NCI-H82 treated with DMSO at 0.1 percent for 48 hours (cell line): ENCODE results near the gene ZIM2.

Source experiments
- DNase-seq: peaks from one replicate; lab custom pipeline; 2025; ENCODE audit not compliant: unreplicated experiment; lab: John Stamatoyannopoulos, UW

ZIM2 gene

GRCh38 chr19:56811480-56811879, 29.0 kb downstream of the ZIM2 start:
- no peak for DNase-seq

- DNase-seq: no peak
Measured at GRCh38 chr19:56810260-56810659, 30.3 kb downstream of the ZIM2 start.

GRCh38 chr19:56808717-56809392, 31.7 kb downstream of the ZIM2 start:
- DNase-seq: no peak

- DNase-seq: no peak
Measured at GRCh38 chr19:56806639-56807038, 33.9 kb downstream of the ZIM2 start.

GRCh38 chr19:56778351-56778750, 62.2 kb downstream of the ZIM2 start:
- no peak for DNase-seq

GRCh38 chr19:56769650-56770049, 70.9 kb downstream of the ZIM2 start:
- no peak for DNase-seq

GRCh38 chr19:56765137-56765536, 75.4 kb downstream of the ZIM2 start:
- DNase-seq: no peak

- DNase-seq: no peak
Measured at GRCh38 chr19:56764196-56764695, 76.3 kb downstream of the ZIM2 start.

GRCh38 chr19:56760842-56761241, 79.7 kb downstream of the ZIM2 start:
- DNase-seq: no peak

GRCh38 chr19:56759531-56759930, 81.0 kb downstream of the ZIM2 start:
- no peak for DNase-seq

GRCh38 chr19:56751078-56751489, 89.4 kb downstream of the ZIM2 start:
- no peak for DNase-seq

- no peak for DNase-seq
Measured at GRCh38 chr19:56750658-56751057, 89.9 kb downstream of the ZIM2 start.

- no peak for DNase-seq
Measured at GRCh38 chr19:56748378-56748777, 92.1 kb downstream of the ZIM2 start.

GRCh38 chr19:56746367-56746766, 94.2 kb downstream of the ZIM2 start:
- DNase-seq: no peak

- DNase-seq: no peak
Measured at GRCh38 chr19:56740501-56740900, 100.0 kb downstream of the ZIM2 start.

- no peak for DNase-seq
Measured at GRCh38 chr19:56736571-56736970, 104.0 kb downstream of the ZIM2 start.

GRCh38 chr19:56732976-56733375, 107.5 kb downstream of the ZIM2 start:
- DNase-seq: no peak

GRCh38 chr19:56727677-56728076, 112.8 kb downstream of the ZIM2 start:
- DNase-seq: no peak

- no peak for DNase-seq
Measured at GRCh38 chr19:56725829-56726424, 114.6 kb downstream of the ZIM2 start.
